Smooth muscle cell (in vitro differentiated cells): Measurements from ENCODE around the gene P3R3URF. TPM values are rescaled to one million over a fixed set of nuclear protein-coding genes. Genes with fewer than 3 reads are reported as not detected.

Source experiments
- DNase-seq: peaks from one replicate; lab custom pipeline; 2025; ENCODE audit not compliant: unreplicated experiment; lab: John Stamatoyannopoulos, UW
- H2AFZ ChIP-seq: fragments of 200-600 bp; sonication (generic); 2 replicates; pipeline ENCODE4 v1.6.0; 2016; ENCODE audit warnings: antibody characterized with exemption, low read depth, mild to moderate bottlenecking
- H3F3A ChIP-seq: fragments of 200-600 bp; sonication (generic); 2 replicates; pipeline ENCODE4 v1.6.0; 2017; ENCODE audit warnings: antibody characterized with exemption, low read depth
- H3K27ac ChIP-seq: fragments of 200-600 bp; sonication (generic); 2 replicates; pipeline ENCODE4 v1.5.1; 2016; ENCODE audit warnings: low read depth, mild to moderate bottlenecking
- H3K27me3 ChIP-seq: fragments of 200-600 bp; sonication (generic); 2 replicates; pipeline ENCODE4 v1.6.1; 2016; ENCODE audit warnings: low read depth, mild to moderate bottlenecking
- H3K36me3 ChIP-seq: fragments of 200-600 bp; sonication (generic); 2 replicates; pipeline ENCODE4 v1.5.1; 2016; ENCODE audit warnings: low read depth
- H3K4me1 ChIP-seq: fragments of 200-600 bp; sonication (generic); 2 replicates; pipeline ENCODE4 v1.5.1; 2016; ENCODE audit warnings: low read depth
- H3K4me2 ChIP-seq: fragments of 200-600 bp; sonication (generic); 2 replicates; pipeline ENCODE4 v1.6.0; 2016; ENCODE audit warnings: mild to moderate bottlenecking
- H3K4me3 ChIP-seq: fragments of 200-600 bp; sonication (generic); 2 replicates; pipeline ENCODE4 v1.5.1; 2016; ENCODE audit warnings: mild to moderate bottlenecking
- H3K79me2 ChIP-seq: fragments of 200-600 bp; sonication (generic); 2 replicates; pipeline ENCODE4 v1.6.0; 2016; ENCODE audit warnings: low read depth, mild to moderate bottlenecking
- H3K9ac ChIP-seq: fragments of 200-600 bp; sonication (generic); 2 replicates; pipeline ENCODE4 v1.6.0; 2016; ENCODE audit warnings: low read depth
- H3K9me3 ChIP-seq: fragments of 200-600 bp; sonication (generic); replicated peaks from 2 replicates; pipeline ENCODE4 v1.5.1; 2016; ENCODE audit warnings: low read depth
- H4K20me1 ChIP-seq: fragments of 200-600 bp; sonication (generic); 2 replicates; pipeline ENCODE4 v1.6.0; 2016; ENCODE audit warnings: low read depth
- CTCF ChIP-seq: fragments of 200-600 bp; sonication (generic); IDR thresholded peaks from 2 replicates; pipeline ENCODE4 v1.5.1; 2017; ENCODE audit warnings: borderline replicate concordance, mild to moderate bottlenecking, antibody characterized with exemption; ENCODE audit not compliant: insufficient read depth, poor library complexity, severe bottlenecking
- WGBS: methylation state at CpG from one replicate; pipeline ENCODE4 v1.1.7; 2016; ENCODE audit warnings: low lambda C conversion rate; 5-methylcytosine and 5-hydroxymethylcytosine counted together
- polyA plus RNA-seq: library from polyadenylated mRNA; unstranded; fragments of >200 nt; fragmentation: Nextera tagmentation; extraction: Ambion mirVana; gene quantifications from 2 replicates; pipeline ENCODE4 v1.2.1, GENCODE V29; 2016
- total RNA-seq: library from RNA; depleted of rRNA; stranded (reverse); fragments of >200 nt; gene quantifications from 2 replicates; pipeline ENCODE4 v1.2.3, GENCODE V29; 2014

Gene P3R3URF
- total and polyA plus RNA-seq, 2 experiments from 2014 or later = not detected

- H3F3A ChIP-seq = no peaks in the 10 kb centered on the region
- H3K4me1 ChIP-seq = peaks cover 7% of the 10 kb centered on the region
- no peak overlapping the region for H2AFZ ChIP-seq
- H3K79me2 ChIP-seq = no peaks in the 10 kb centered on the region
- no peak for TF ChIP-seq CTCF
- no peak for DNase-seq
- no peaks in the 10 kb centered on the region for H3K27me3 ChIP-seq
- H3K27ac ChIP-seq = no peak overlapping the region
- H4K20me1 ChIP-seq = no peaks in the 10 kb centered on the region
- no peak overlapping the region for H3K4me2 ChIP-seq
- H3K9me3 ChIP-seq = no peaks in the 10 kb centered on the region
- H3K36me3 ChIP-seq = no peaks in the 10 kb centered on the region
- no peak overlapping the region for H3K4me3 ChIP-seq
- WGBS = 11% methylated on average over 4 of the region's 4 CpGs
- no peak overlapping the region for H3K9ac ChIP-seq
Measured at GRCh38 chr1:46221749-46222148, 45.5 kb upstream of the P3R3URF start.

GRCh38 chr1:46220808-46221207 lies 44.5 kb upstream of the P3R3URF start:
- Histone ChIP-seq H3K27ac (no peak overlapping the region), H3K79me2 (no peaks in the 10 kb centered on the region), H3K9ac (no peak overlapping the region), H3K4me1 (peaks cover 7% of the 10 kb centered on the region), H3K9me3 (no peaks in the 10 kb centered on the region), H3K36me3 (no peaks in the 10 kb centered on the region), H3K4me3 (no peak overlapping the region), H3K4me2 (no peak overlapping the region), H2AFZ (no peak overlapping the region), H4K20me1 (no peaks in the 10 kb centered on the region), H3F3A (no peaks in the 10 kb centered on the region), H3K27me3 (no peaks in the 10 kb centered on the region)
- no peak for DNase-seq
- TF ChIP-seq CTCF = no peak
- 94% methylated on average over 3 of the region's 3 CpGs for WGBS

GRCh38 chr1:46219551-46220520 lies 43.5 kb upstream of the P3R3URF start:
- WGBS = 88% methylated on average over 18 of the region's 18 CpGs
- H3K4me3 ChIP-seq = no peak overlapping the region

More at GRCh38 chr1:46219551-46220520, 43.5 kb upstream of the P3R3URF start:
- H2AFZ ChIP-seq = no peak overlapping the region
- TF ChIP-seq CTCF = no peak
- no peak for DNase-seq
- no peaks in the 10 kb centered on the region for H3K36me3 ChIP-seq
- no peak overlapping the region for H3K4me2 ChIP-seq
- no peak overlapping the region for H3K27ac ChIP-seq
- no peaks in the 10 kb centered on the region for H3K79me2 ChIP-seq
- H3K27me3 ChIP-seq = no peaks in the 10 kb centered on the region
- H3K9ac ChIP-seq = no peak overlapping the region
- peaks cover 7% of the 10 kb centered on the region for H3K4me1 ChIP-seq
- no peaks in the 10 kb centered on the region for H4K20me1 ChIP-seq
- no peaks in the 10 kb centered on the region for H3F3A ChIP-seq
- no peaks in the 10 kb centered on the region for H3K9me3 ChIP-seq
